Right atrium auricular region (tissue), 2 donors: ENCODE results near the gene RUNX2. TPM values are rescaled to one million over a fixed set of nuclear protein-coding genes. Genes with fewer than 3 reads are reported as not detected.

Source experiments
- DNase-seq: peaks from one replicate; pipeline ENCODE4 v3.0.0-alpha.2; 2019; ENCODE audit warnings: low spot score
- H3K27ac ChIP-seq, 2 donors: fragments of 200-600 bp; sonication (generic); 1 replicate in 1 of 2; 2 replicates in 1 of 2; pipeline ENCODE4 v1.5.1; 2016 to 2019
- H3K27me3 ChIP-seq, 2 donors: fragments of 200-600 bp; sonication (generic); one replicate each; pipeline versions ENCODE4 v1.5.1 to v1.6.0; 2017 to 2019
- H3K36me3 ChIP-seq: fragments of 200-600 bp; sonication (generic); one replicate; pipeline ENCODE4 v1.5.1; 2016
- H3K4me1 ChIP-seq, 2 donors: fragments of 200-600 bp; sonication (generic); one replicate each; pipeline versions ENCODE4 v1.5.1 to v1.6.0; 2017 to 2019
- H3K4me3 ChIP-seq, 2 donors: fragments of 200-600 bp; sonication (generic); 1 replicate in 1 of 2; 2 replicates in 1 of 2; pipeline ENCODE4 v1.5.1; 2017 to 2019; ENCODE audit warnings: mild to moderate bottlenecking in 1 of 2, moderate library complexity in 1 of 2
- H3K9me3 ChIP-seq, 2 donors: fragments of 200-600 bp; sonication (generic); one replicate each; pipeline ENCODE4 v1.5.1; 2019
- CTCF ChIP-seq, 2 donors: fragments of 200-600 bp; sonication (generic); IDR thresholded peaks; one replicate each; pipeline ENCODE4 v1.5.1; 2019; ENCODE audit warnings: antibody characterized with exemption in 2 of 2
- total RNA-seq, 2 donors: library from RNA; depleted of rRNA; stranded (reverse); fragments of >200 nt; gene quantifications; one replicate each; pipeline ENCODE4 v1.1.0, GENCODE V29; 2016

RUNX2 gene
- total RNA-seq, 2 donors from 2014 or later: 0.55 to 0.85 TPM

GRCh38 chr6:45518013-45518720, 190.0 kb downstream of the RUNX2 start:
- Histone ChIP-seq H3K4me1 (no peaks in the 10 kb centered on the region), H3K36me3 (no peaks in the 10 kb centered on the region), H3K27ac (no peak overlapping the region), H3K9me3 (no peaks in the 10 kb centered on the region), H3K4me3 (no peak overlapping the region), H3K27me3 (no peaks in the 10 kb centered on the region)
- TF ChIP-seq CTCF (IDR thresholded peaks at IDR 0.05): no peak
- DNase-seq: no peak

GRCh38 chr6:45521226-45521625, 193.1 kb downstream of the RUNX2 start:
- Histone ChIP-seq H3K27me3 (no peaks in the 10 kb centered on the region), H3K4me1 (no peaks in the 10 kb centered on the region), H3K27ac (no peak overlapping the region), H3K9me3 (no peaks in the 10 kb centered on the region), H3K4me3 (no peak overlapping the region), H3K36me3 (no peaks in the 10 kb centered on the region)
- no peak for TF ChIP-seq CTCF (IDR thresholded peaks at IDR 0.05)
- no peak for DNase-seq

GRCh38 chr6:45522486-45522885, 194.4 kb downstream of the RUNX2 start:
- Histone ChIP-seq H3K9me3 (no peaks in the 10 kb centered on the region), H3K27me3 (no peaks in the 10 kb centered on the region), H3K27ac (no peak overlapping the region), H3K4me3 (no peak overlapping the region), H3K4me1 (no peaks in the 10 kb centered on the region), H3K36me3 (no peaks in the 10 kb centered on the region)
- TF ChIP-seq CTCF (IDR thresholded peaks at IDR 0.05): no peak
- no peak for DNase-seq

- H3K36me3 ChIP-seq: no peaks in the 10 kb centered on the region
- no peak for DNase-seq
- no peaks in the 10 kb centered on the region for H3K9me3 ChIP-seq
- no peaks in the 10 kb centered on the region for H3K27me3 ChIP-seq
- H3K27ac ChIP-seq: no peak overlapping the region
- TF ChIP-seq CTCF (IDR thresholded peaks at IDR 0.05): no peak
- no peaks in the 10 kb centered on the region for H3K4me1 ChIP-seq
- H3K4me3 ChIP-seq: no peak overlapping the region
Measured at GRCh38 chr6:45527210-45527609, 199.1 kb downstream of the RUNX2 start.

- H3K9me3 ChIP-seq: no peaks in the 10 kb centered on the region
- TF ChIP-seq CTCF (IDR thresholded peaks at IDR 0.05): no peak
- H3K4me1 ChIP-seq: no peaks in the 10 kb centered on the region
- DNase-seq: no peak
- H3K36me3 ChIP-seq: no peaks in the 10 kb centered on the region
- H3K27me3 ChIP-seq: no peaks in the 10 kb centered on the region
- no peak overlapping the region for H3K4me3 ChIP-seq
- no peak overlapping the region for H3K27ac ChIP-seq
Measured at GRCh38 chr6:45531999-45532595, 204.0 kb downstream of the RUNX2 start.
